ENCODE results near the gene PARP8. TPM values are rescaled to one million over a fixed set of nuclear protein-coding genes. Genes with fewer than 3 reads are reported as not detected.

Gene PARP8
- total RNA-seq, 1 experiment from 2014 or later = 23.2 TPM

DNA sequence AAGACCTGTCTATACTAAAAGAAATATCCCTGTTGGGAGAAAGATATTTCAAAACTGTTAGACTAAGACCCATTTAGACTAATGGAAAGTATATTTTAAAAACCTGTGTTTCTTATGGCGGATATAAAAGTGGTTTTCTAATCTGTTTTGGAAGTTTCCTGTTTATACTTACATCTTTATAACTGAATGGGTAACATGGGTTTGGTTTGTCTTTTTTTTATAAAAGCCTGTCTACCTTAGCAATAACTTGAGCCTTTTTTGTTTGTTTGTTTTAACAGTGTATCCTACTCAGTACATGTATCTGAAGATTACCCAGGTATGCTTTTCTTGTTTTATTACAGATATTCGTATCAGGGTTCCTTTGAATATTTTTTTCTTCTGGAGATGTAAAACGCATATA lies 83.4 kb downstream of the PARP8 start (continued):
- TF ChIP-seq STAT6 (CRISPR knock-in tag; conservative IDR thresholded peaks at IDR 0.05; ENCODE audit: low read depth) = no peak
- TF ChIP-seq SMAD4 (CRISPR knock-in tag; IDR thresholded peaks at IDR 0.05) = no peak
- TF ChIP-seq CREB1 (CRISPR knock-in tag; IDR thresholded peaks at IDR 0.05) = no peak
- TF ChIP-seq IRF1 (CRISPR knock-in tag; IDR thresholded peaks at IDR 0.05) = no peak

GRCh38 chr5:50751064-50751657 lies 84.7 kb downstream of the PARP8 start:
- ChIA-PET CTCF (interaction anchor here (0.6 to 1.6 kb wide), 5 partner anchors 8 to 238 kb away, joined by 3 to 7 read pairs (median 3); no protein-coding TSS in a partner anchor), POLR2A (no interaction called here)
- Mint-ChIP-seq H3K9me3 (peaks cover 9% of the 10 kb centered on the region), H3K4me3 (no peak overlapping the region), H3K4me1 (peaks cover under 1% of the 10 kb centered on the region), H3K27me3 (ENCODE audit: low read depth) (no peaks in the 10 kb centered on the region), H3K36me3 (peaks cover 12% of the 10 kb centered on the region), H3K27ac (no peak overlapping the region)
- DNase-seq (ENCODE audit: low spot score) = no peak
- TF ChIP-seq, protein P1, sequence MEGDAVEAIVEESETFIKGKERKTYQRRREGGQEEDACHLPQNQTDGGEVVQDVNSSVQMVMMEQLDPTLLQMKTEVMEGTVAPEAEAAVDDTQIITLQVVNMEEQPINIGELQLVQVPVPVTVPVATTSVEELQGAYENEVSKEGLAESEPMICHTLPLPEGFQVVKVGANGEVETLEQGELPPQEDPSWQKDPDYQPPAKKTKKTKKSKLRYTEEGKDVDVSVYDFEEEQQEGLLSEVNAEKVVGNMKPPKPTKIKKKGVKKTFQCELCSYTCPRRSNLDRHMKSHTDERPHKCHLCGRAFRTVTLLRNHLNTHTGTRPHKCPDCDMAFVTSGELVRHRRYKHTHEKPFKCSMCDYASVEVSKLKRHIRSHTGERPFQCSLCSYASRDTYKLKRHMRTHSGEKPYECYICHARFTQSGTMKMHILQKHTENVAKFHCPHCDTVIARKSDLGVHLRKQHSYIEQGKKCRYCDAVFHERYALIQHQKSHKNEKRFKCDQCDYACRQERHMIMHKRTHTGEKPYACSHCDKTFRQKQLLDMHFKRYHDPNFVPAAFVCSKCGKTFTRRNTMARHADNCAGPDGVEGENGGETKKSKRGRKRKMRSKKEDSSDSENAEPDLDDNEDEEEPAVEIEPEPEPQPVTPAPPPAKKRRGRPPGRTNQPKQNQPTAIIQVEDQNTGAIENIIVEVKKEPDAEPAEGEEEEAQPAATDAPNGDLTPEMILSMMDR (IDR thresholded peaks at IDR 0.05) = peak; percentile 65
- TF ChIP-seq ZNF396 (CRISPR knock-in tag; IDR thresholded peaks at IDR 0.05; ENCODE audit: borderline replicate concordance) = no peak
- ATAC-seq = peak; percentile 80

GRCh38 chr5:50752800-50753199 lies 86.4 kb downstream of the PARP8 start:
- H3K27me3 Mint-ChIP-seq (ENCODE audit: low read depth) = no peaks in the 10 kb centered on the region
- DNase-seq (ENCODE audit: low spot score) (no peak), ATAC-seq (no peak)
- TF ChIP-seq E2F5 (CRISPR knock-in tag; IDR thresholded peaks at IDR 0.05) (no peak), GABPB1 (CRISPR knock-in tag; IDR thresholded peaks at IDR 0.05) (no peak), ATF6 (CRISPR knock-in tag; IDR thresholded peaks at IDR 0.05) (no peak), ESRRA (CRISPR knock-in tag; IDR thresholded peaks at IDR 0.05; ENCODE audit: borderline replicate concordance) (no peak), USF2 (CRISPR knock-in tag; IDR thresholded peaks at IDR 0.05) (no peak), SMAD3 (CRISPR knock-in tag; IDR thresholded peaks at IDR 0.05; ENCODE audit: borderline replicate concordance) (no peak), PRRX2 (CRISPR knock-in tag; IDR thresholded peaks at IDR 0.05) (no peak), ZNF138 (CRISPR knock-in tag; conservative IDR thresholded peaks at IDR 0.05) (no peak), RELA (CRISPR knock-in tag; IDR thresholded peaks at IDR 0.05; ENCODE audit: borderline replicate concordance) (no peak), E2F1 (CRISPR knock-in tag; IDR thresholded peaks at IDR 0.05) (no peak), ZNF219 (CRISPR knock-in tag; IDR thresholded peaks at IDR 0.05; ENCODE audit: borderline replicate concordance) (no peak), ZNF121 (CRISPR knock-in tag; IDR thresholded peaks at IDR 0.05) (no peak)
- TF ChIP-seq, protein P2, sequence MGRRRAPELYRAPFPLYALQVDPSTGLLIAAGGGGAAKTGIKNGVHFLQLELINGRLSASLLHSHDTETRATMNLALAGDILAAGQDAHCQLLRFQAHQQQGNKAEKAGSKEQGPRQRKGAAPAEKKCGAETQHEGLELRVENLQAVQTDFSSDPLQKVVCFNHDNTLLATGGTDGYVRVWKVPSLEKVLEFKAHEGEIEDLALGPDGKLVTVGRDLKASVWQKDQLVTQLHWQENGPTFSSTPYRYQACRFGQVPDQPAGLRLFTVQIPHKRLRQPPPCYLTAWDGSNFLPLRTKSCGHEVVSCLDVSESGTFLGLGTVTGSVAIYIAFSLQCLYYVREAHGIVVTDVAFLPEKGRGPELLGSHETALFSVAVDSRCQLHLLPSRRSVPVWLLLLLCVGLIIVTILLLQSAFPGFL (CRISPR knock-in tag; IDR thresholded peaks at IDR 0.05; ENCODE audit: borderline replicate concordance) = no peak
- TF ChIP-seq, protein P3, sequence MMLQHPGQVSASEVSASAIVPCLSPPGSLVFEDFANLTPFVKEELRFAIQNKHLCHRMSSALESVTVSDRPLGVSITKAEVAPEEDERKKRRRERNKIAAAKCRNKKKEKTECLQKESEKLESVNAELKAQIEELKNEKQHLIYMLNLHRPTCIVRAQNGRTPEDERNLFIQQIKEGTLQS (CRISPR knock-in tag; conservative IDR thresholded peaks at IDR 0.05) = no peak
- H3K4me1 Mint-ChIP-seq = no peaks in the 10 kb centered on the region; the same call in 1 of the 2 replicates
- H3K36me3 Mint-ChIP-seq = peaks cover 12% of the 10 kb centered on the region
- H3K27ac Mint-ChIP-seq = no peak overlapping the region
- CTCF ChIA-PET = interaction anchor here (0.9 kb wide), 1 partner anchor 15 kb away, joined by 3 read pairs; no protein-coding TSS in a partner anchor
- H3K4me3 Mint-ChIP-seq = no peak overlapping the region
- H3K9me3 Mint-ChIP-seq = peaks cover 9% of the 10 kb centered on the region
- POLR2A ChIA-PET = no interaction called here

All from WTC11 (cell line).